Smooth muscle cell of the brain vasculature (primary cell): Measurements from ENCODE around the gene SYS1.
"Not testable (repeated sequence)": the region's sequence is repeated elsewhere in the genome, so short reads cannot be mapped to it uniquely, and the experiment has no call there.

Source experiments
- DNase-seq: peaks from one replicate; pipeline ENCODE4 v3.0.0-alpha.2; 2012; ENCODE audit warnings: low read depth, low spot score

The SYS1 gene

DNA sequence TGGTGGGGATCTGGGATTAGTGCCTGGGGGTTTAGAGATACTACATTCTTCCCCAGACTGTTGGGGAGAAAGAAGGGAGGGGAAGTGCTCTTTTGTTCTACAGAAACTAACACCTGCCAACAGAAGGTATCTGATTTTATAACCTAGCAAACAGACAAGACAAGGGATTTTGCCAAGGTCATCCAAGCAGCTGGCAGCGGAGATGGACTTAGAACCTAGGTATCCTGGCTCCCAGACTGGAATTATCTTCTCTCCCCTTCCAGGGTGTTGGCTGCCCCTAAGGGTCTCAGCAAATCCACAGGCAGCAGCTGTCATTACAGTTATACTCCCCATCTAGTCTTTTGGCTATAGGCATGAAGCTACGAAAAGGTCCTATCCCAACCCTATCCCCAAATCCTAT, 23.2 kb upstream of the SYS1 start:
- no peak for DNase-seq

- no peak for DNase-seq
These were observed 22.6 kb upstream of the SYS1 start for GRCh38 chr20:45340236-45340847.

GRCh38 chr20:45340951-45341350, 22.0 kb upstream of the SYS1 start:
- no peak for DNase-seq

DNA sequence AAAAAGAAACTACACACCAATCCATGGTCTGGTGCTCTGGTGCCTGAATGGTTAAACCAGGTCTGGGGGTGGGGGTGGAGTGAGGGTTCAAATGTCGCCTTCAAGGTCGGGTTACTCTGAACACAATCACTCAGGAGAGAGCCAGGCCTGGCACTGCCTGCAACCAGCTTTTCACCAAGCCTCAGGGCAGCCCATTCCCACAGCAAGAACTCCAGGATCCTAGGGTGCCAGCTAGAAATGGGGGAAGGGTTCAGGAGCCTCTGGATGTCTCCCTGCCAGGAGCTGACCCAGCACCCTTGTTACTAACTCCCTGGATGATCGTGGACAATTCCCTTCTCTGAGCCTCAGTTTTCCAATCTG, 21.4 kb upstream of the SYS1 start:
- no peak for DNase-seq

DNA sequence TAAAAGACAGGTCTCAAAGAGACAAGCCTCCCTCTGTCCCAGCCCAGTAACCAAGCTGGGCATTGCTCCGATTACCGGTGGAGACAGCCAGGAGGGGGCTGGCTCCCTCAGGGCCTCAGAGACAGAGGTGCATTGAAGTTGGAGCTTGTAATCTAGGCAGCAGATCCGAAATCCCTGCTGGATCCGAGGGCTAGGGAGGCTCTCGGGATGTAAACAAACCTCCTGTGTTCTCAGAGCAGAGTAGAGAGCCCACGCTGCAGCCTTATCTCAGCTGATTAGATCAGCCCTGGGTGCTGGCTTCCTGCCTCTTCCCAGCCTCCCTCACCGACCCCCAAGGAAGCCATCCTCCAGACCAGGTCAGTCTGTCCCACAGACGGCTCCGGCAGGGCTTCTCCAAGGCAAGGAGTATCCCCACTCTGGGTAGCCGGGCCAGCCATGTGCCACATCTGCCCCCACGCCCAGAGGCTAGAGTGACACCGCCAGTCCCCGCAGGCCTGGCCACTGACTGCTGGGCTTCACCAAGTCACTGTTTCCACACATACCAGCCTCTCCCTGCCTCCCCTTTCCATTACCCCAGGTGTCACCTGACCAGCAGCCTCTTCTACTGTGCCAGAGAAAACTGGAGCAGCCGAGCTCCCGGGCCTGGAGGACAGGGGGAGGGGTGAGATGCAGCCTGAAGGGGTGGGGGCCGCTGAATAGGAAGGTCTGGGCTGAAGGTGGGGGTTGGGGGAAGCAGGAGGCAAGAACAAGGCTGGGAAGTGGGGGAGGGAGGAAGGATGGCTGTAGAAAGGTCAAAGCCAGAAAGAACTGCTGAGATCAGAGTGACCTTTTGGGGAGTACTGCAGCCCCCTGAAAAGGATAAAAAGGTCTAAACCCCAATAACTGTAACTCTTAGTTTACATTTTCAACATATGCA, 20.8 kb upstream of the SYS1 start:
- DNase-seq, result no peak

DNA sequence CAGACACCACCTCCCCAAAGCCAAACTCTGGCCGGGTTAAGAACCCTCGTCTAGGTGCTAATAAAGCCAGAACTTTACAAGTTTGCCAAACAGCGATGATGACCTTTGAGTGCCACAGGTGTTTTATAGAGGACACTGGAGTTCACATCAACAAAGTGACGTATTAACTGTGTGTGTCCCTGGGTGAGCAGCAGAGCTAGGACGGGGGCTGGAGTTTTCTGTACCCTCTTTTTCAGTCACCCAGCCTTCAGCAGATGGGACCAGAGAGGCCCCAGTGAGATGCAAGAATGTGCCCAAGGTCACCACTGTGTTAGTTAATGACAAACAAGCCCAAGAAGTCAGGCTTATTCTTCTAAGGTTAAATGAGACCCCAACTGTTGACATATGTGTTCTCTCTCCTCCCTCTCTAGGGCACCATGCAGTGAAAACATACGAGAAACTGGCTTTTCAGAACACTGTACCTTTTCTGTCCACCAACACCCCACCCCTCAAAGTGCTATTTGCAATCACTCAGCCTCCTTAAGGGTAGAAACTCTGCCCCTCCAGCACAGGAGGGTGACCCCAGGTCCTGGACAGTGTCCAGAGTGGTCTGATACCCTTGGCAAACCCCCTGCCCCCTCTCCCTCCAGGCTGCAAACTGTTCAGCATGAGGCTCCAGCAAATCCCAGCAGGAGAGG, 20.0 kb upstream of the SYS1 start:
- DNase-seq, result no peak

DNA sequence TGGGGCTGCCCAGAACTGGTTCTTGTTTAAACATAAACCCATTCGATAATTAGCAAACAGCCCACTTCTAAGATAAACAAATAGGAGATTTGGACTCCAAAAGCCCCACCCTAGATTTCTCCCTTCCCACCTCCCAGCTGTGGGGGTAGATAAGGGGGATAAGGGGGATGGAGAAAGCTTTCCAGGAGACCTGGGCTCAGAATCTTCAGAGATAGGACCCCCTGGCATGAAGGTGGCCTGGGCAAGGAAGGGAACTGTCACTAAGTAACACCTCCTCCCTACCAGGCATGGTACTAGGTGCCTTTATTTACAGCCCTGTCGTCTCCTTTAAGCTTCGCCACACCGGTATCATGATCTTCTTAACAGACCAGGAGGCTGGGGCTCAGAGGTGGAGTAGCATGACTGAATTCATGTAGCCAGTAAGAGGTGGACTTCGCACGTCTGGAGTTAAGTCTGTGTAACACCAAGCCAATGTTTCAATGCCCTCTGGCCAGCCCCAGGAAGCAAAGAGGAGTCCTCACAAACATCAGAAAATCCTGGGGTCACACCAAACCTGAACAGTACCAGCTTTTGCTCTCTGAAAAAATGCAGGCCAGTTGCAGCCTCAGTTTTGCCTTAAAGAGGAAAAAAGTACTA, 19.3 kb upstream of the SYS1 start:
- DNase-seq, result no peak

DNA sequence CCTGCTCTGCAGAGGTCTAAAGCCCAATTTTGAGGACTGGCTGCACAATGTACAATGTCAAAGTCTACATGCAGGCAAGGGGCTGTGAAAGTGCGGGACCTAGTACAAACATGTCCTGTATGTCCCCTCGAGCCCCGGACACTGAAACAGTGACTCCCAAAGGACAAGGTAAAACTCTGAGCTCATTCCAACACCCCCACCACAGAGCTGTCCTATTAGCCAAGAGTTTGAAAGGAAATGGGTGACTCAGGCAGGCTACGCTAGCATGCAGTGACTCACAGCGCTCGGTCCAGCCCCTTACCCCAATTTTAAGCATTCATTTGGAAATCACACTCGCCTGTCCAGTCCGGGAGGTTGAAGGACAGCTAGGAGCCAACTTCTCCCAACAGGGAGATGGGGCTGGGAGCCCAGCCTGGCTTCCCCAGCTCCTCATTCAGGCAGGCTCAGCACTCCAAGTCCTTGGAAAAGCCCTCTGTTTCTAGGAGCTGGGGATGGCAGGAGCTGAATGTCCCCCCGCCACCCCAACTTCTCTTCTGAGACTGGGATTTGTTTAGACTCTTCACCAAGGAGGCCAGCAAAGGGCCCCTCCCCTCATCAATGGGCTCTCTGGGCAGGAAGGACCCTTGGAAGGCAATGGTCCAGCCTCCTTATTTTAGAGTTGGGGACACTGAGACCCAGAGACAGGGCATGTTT, 18.6 kb upstream of the SYS1 start:
- no peak for DNase-seq

- no peak for DNase-seq
These were observed 17.6 kb upstream of the SYS1 start for GRCh38 chr20:45345104-45345936.

DNA sequence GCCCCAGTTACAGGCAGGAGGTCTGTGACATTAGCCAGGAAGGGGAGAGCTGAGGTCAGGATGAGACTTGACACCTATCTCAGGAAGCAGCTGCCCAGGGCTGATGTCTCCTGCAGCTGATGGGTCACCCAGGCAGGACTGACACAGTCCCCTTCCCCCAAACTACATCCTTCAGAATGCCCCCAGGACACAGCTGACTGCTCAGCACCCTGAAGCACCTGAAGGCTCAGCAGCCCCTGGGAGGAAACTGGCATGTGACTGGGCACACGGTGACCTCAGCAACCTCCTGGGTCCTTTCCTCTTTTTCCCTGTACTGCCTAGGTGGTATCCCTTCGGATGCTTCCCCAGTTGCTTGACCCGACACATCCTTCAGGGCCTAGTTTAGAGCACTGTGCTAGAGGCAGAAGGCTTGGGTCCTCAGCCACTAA, 16.7 kb upstream of the SYS1 start:
- no peak for DNase-seq

DNA sequence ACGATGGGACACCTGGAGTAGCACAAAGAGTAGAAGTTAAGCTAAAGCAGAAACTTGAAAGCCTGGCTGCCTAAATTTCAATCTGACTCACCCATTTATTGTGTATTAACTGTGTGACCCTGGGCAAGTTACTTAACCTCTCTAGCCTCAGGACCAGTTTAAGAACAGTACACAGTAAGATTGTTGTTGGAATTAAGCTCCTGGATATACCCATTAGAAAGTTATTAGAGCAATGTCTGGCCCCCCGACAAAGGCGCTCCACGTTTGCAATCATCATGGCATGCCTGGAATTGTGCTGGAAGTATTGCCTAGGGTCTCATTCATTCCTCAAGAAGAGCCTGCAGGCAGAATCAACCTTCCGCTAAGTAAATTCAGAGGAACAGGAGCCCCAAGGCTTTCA, 16.1 kb upstream of the SYS1 start:
- no peak for DNase-seq

DNA sequence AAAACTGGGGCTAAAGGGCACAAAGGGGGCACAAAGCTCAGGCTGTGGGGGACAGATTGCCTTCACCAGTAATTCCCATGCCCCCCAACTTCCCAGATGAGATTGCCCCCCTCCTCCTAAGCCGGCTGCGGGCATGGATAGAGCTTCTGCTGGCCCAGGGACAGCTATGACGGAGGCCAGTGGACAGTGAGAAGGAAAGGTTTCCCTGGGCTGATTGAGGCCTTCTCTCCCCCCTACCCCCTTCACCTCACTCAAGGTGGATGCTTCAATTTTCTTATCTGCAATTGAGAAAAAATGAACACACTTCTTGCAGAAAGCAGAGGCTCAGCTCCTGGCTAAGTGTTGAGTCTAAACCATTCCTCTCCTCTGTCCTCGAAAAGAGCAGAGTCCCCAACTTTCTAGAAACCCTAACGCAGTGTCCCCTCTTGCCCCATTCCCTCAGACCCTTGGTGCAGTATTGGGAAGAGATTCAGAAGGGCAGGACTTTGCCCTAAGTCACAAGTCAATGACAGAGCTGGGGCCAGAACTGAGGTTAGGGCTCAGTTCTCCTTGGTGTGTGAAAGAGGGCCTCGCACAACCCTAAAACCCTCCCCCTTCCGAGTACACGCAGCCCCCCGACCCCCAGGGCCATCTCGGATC, 15.5 kb upstream of the SYS1 start:
- DNase-seq, result no peak

DNA sequence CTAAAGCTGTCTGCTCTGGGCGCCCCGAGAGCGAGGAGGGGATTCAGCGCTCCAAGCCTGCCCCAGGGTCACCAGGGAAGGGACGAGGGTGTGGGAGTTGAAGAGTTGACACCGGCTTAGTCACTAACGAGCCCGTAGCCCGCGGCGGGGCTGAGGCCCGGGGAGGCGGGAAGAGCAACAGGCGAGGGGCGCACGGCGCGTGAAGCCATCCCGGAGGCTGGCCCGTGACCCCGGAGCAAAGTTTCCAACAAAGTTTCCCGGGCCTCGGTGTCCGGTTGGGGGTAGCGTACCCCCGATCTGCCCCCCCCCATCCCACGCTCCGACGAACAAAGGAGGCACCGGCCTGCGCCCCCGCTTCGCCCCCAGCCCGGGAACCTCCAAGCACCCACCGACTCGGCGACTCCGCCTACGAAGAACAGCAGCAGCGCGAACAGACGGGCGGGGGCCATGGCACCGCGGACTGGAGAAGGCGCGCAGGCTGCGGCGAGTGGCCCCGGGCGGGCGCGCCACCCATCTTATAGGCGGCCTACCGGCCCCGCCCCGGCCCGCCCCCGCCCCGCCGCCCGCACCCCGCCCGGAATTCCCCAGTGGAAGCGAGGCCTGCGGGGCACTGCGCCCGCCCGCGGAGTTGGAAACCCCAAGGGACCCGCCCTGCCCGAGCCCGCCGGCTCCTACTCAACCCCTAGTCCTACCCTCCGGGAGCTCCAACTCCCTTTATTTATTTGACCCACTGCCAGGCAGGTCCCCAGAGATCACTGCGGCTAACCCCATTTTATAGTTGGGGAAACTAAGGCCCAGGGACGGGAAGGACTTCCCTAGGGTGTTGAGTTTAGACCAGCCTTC, 14.8 kb upstream of the SYS1 start, which contains the start of gene SDC4:
TSS of gene SDC4 (minus strand) at position 489 of the 843 bp plus-strand sequence. CDS start at position 449, 40 bp downstream.
- no peak for DNase-seq

DNA sequence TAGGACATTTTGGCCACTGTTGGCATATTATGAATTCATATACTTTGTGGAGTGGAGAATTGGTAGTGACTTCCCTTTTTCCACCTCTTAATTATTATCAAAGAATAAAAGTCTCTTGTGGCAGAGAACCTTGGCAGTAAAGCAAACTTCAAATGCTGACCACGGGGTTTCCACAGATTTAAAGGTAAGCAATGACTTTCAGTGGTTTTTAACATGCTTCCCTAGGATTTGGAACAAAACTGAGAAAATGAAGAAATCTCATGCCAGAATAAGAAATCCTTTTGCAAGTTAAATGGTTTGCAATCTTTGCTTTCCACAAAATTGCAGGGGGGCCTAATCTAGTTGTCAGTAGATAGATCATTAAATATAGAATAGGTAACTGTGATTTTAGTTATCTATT, 12.7 kb upstream of the SYS1 start:
- no peak for DNase-seq

DNA sequence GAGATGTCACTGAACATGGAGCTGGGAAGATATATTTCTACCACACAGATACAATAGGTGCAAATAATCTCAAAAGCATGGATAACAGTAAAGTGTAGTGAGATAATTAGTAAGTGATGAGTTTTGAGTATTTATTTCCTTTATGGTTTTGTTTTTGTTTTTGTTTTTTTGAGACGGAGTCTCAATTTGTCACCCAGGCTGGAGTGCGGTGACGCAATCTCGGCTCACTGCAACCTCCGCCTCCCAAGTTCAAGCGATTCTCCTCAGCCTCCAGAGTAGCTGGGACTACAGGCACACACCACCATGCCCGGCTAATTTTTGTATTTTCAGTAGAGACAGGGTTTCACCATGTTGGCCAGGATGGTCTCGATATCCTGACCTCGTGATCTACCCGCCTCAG, 12.2 kb upstream of the SYS1 start:
- not testable (repeated sequence) for DNase-seq

DNA sequence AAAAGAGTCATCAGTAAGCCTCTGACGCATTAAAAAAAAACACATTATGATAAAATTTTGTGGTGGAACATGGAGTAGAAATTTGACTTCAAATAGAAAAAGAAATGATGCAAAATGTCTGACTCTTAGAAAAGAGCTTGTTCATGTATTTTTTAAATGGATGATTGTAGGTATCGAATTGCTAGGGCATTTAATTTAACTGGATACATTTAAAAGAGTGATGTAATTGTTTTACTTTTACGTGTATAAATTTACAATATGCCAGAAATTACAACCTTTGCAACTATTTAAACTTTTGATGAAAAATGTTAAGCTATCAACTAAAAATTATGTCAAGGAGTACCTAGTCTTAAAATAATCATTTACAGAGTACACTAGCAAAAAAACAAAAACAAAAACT, 10.2 kb upstream of the SYS1 start:
- no peak for DNase-seq

DNA sequence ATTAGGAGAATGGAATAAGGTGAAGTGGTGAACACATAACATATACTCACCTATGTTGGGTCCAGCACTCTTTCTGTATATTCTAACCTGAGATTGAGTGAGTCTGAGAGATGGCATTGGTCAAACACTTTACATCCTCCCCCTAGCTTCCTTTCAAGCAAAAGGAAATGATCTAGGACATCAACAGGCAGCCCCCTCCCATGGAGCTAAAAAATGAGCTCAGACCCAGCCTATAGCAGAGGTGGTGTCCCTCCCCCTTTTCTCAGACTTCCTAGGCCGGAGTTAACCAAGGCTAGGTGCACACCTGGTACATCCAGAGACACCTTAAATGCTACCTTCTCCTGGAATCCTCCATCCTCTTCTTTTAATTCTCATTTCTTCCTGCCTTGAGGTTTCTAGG, 9.2 kb upstream of the SYS1 start:
- no peak for DNase-seq

- no peak for DNase-seq
These were observed 8.3 kb upstream of the SYS1 start for GRCh38 chr20:45354423-45355208.
